CD4-positive, alpha-beta T cell treated with Interferon gamma for 1 hour (primary cell): ENCODE data around the gene CARHSP1.
"Not testable (repeated sequence)": the region's sequence is repeated elsewhere in the genome, so short reads cannot be mapped to it uniquely, and the experiment has no call there.

Source experiments
- DNase-seq: peaks from one replicate; pipeline ENCODE4 v3.0.0-alpha.2; 2020

CARHSP1 gene

GRCh38 chr16:8853150-8853549 lies 15.7 kb downstream of the CARHSP1 start:
- DNase-seq, result no peak

- no peak for DNase-seq
These were observed 16.3 kb downstream of the CARHSP1 start for GRCh38 chr16:8852534-8852933.

- DNase-seq, result no peak
These were observed 16.9 kb downstream of the CARHSP1 start for GRCh38 chr16:8851761-8852403.

- peak; percentile 33 for DNase-seq
These were observed 18.4 kb downstream of the CARHSP1 start for GRCh38 chr16:8850279-8850885.

GRCh38 chr16:8849411-8850011 lies 19.3 kb downstream of the CARHSP1 start:
- DNase-seq, result no peak

GRCh38 chr16:8848939-8849391 lies 19.8 kb downstream of the CARHSP1 start:
- no peak for DNase-seq

GRCh38 chr16:8848231-8848938 lies 20.4 kb downstream of the CARHSP1 start:
- DNase-seq, result no peak

GRCh38 chr16:8847623-8848022 lies 21.2 kb downstream of the CARHSP1 start:
- no peak for DNase-seq

GRCh38 chr16:8847145-8847544 lies 21.7 kb downstream of the CARHSP1 start:
- no peak for DNase-seq

- DNase-seq, result no peak
These were observed 22.3 kb downstream of the CARHSP1 start for GRCh38 chr16:8846401-8846932.

- no peak for DNase-seq
These were observed 23.0 kb downstream of the CARHSP1 start for GRCh38 chr16:8845699-8846298.

- not testable (repeated sequence) for DNase-seq
These were observed 25.5 kb downstream of the CARHSP1 start for GRCh38 chr16:8843296-8843695.

GRCh38 chr16:8842016-8842415 lies 26.8 kb downstream of the CARHSP1 start:
- DNase-seq, result not testable (repeated sequence)

GRCh38 chr16:8837594-8837993 lies 31.2 kb downstream of the CARHSP1 start:
- not testable (repeated sequence) for DNase-seq

- not testable (repeated sequence) for DNase-seq
These were observed 32.0 kb downstream of the CARHSP1 start for GRCh38 chr16:8836797-8837196.

GRCh38 chr16:8832717-8833105 lies 36.1 kb downstream of the CARHSP1 start:
- peak; percentile 23 for DNase-seq

GRCh38 chr16:8831871-8832716 lies 36.7 kb downstream of the CARHSP1 start:
- DNase-seq, result no peak

- DNase-seq, result no peak
These were observed 37.4 kb downstream of the CARHSP1 start for GRCh38 chr16:8831450-8831849.

- DNase-seq, result no peak
These were observed 40.2 kb downstream of the CARHSP1 start for GRCh38 chr16:8828541-8829165.

- no peak for DNase-seq
These were observed 42.4 kb downstream of the CARHSP1 start for GRCh38 chr16:8826278-8826879.

GRCh38 chr16:8822403-8822802 lies 46.4 kb downstream of the CARHSP1 start:
- DNase-seq, result no peak
